Sigmoid colon (tissue), 7 donors: Measurements from ENCODE around the gene MILR1. TPM values are rescaled to one million over a fixed set of nuclear protein-coding genes. Genes with fewer than 3 reads are reported as not detected.
"Not testable (repeated sequence)": the region's sequence is repeated elsewhere in the genome, so short reads cannot be mapped to it uniquely, and the experiment has no call there.

ENCODE experiments used
- DNase-seq: peaks from one replicate; pipeline ENCODE4 v3.0.0-alpha.2; 2019
- H3K27ac ChIP-seq, 4 donors: fragments of 200-600 bp; sonication (generic); one replicate each; pipeline ENCODE4 v1.5.1; 2016 to 2019; ENCODE audit warnings: mild to moderate bottlenecking in 1 of 4
- H3K27me3 ChIP-seq, 3 donors: fragments of 200-600 bp; sonication (generic); one replicate each; pipeline ENCODE4 v1.5.1; 2019; ENCODE audit warnings: mild to moderate bottlenecking in 1 of 3
- H3K36me3 ChIP-seq, 4 donors: fragments of 200-600 bp; sonication (generic); one replicate each; pipeline ENCODE4 v1.5.1; 2016 to 2019
- H3K4me1 ChIP-seq, 4 donors: fragments of 200-600 bp; sonication (generic); one replicate each; pipeline ENCODE4 v1.5.1; 2017 to 2019
- H3K4me3 ChIP-seq, 4 donors: fragments of 200-600 bp; sonication (generic); one replicate each; pipeline ENCODE4 v1.5.1; 2017 to 2019; ENCODE audit warnings: mild to moderate bottlenecking in 2 of 4, moderate library complexity in 1 of 4
- H3K9me3 ChIP-seq, 4 donors: fragments of 200-600 bp in 3 of 4; sonication (generic) in 3 of 4; one replicate each; pipeline versions ENCODE4 v1.5.1 to v1.6.1; 2013 to 2019
- CTCF ChIP-seq, 4 experiments: fragments of 450-650 bp in 3 of 4; fragments of 200-600 bp in 1 of 4; IDR thresholded peaks; one replicate each; pipeline ENCODE4 v1.5.1; 2016 to 2019; ENCODE audit warnings: antibody characterized with exemption in 4 of 4, mild to moderate bottlenecking in 3 of 4, moderate library complexity in 2 of 4
- EP300 ChIP-seq, 4 donors: sonication (generic); formaldehyde crosslinking; IDR thresholded peaks; one replicate each; pipeline ENCODE4 v1.6.1; 2017; ENCODE audit warnings: antibody characterized with exemption in 4 of 4
- POLR2A ChIP-seq, 2 donors: fragments of 450-650 bp; IDR thresholded peaks; one replicate each; pipeline ENCODE4 v1.6.1; 2016; ENCODE audit warnings: antibody characterized with exemption in 2 of 2, mild to moderate bottlenecking in 2 of 2, moderate library complexity in 2 of 2
- POLR2AphosphoS5 ChIP-seq, 4 donors: sonication (generic); formaldehyde crosslinking; IDR thresholded peaks; one replicate each; pipeline ENCODE4 v1.6.1; 2017; ENCODE audit warnings: antibody characterized with exemption in 4 of 4
- WGBS, 2 donors: extraction: QIAGEN DNeasy Blood & Tissue Kit; methylation state at CpG; one replicate each; pipeline ENCODE4 v1.1.7; 2013; 5-methylcytosine and 5-hydroxymethylcytosine counted together
- intact Hi-C: fragments of 100-400 bp; cut with DNase I; formaldehyde crosslinking; loops from one replicate; pipeline ENCODE4 v1.15.1; 2023
- polyA plus RNA-seq, 3 donors: library from polyadenylated mRNA; stranded (reverse); fragments of 200-250 nt; gene quantifications; one replicate each; pipeline ENCODE4 v1.2.3, GENCODE V29; 2013
- total RNA-seq, 4 donors: library from RNA; depleted of rRNA; stranded (reverse); fragments of >200 nt; gene quantifications; one replicate each; pipeline ENCODE4 v1.1.0, GENCODE V29; 2016
- donor health status: healthy with polysubstance abuse.
- donor health status: Bipolar disorder and iron deficiency.
- donor health status: healthy.

Gene MILR1
- total and polyA plus RNA-seq, 7 donors = 1.8 to 7.8 (median 4.4) TPM

DNA sequence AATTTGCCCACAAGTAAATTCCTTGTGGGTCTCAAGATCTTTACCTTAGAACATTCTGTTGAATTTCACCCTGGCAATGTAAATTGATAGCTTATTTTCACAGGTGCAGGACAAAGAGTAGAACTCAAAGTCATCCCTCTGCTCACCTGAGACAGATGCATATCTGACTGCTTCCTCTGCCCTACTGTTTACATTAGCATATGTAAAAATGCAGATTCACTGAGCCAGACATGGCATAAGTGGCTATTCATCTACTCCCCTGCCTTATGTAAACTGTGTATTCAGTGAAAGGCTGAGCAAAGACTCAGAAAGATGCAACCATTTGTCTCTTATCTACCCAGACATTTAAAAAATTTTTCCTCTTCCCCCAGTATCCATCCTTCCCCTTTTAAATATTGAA lies 22.3 kb upstream of the MILR1 start:
- H3K4me1 ChIP-seq = no peaks in the 10 kb centered on the region
- no peaks in the 10 kb centered on the region for H3K9me3 ChIP-seq
- no peaks in the 10 kb centered on the region for H3K27me3 ChIP-seq
- TF ChIP-seq EP300 (IDR thresholded peaks at IDR 0.05) (no peak), POLR2A (IDR thresholded peaks at IDR 0.05) (no peak), CTCF (IDR thresholded peaks at IDR 0.05) (no peak), POLR2AphosphoS5 (IDR thresholded peaks at IDR 0.05) (no peak)
- no peak overlapping the region for H3K4me3 ChIP-seq
- H3K27ac ChIP-seq = no peak overlapping the region
- DNase-seq = no peak
- no peaks in the 10 kb centered on the region for H3K36me3 ChIP-seq
- intact Hi-C loops = loop anchor here (10.0 kb wide), 1 partner anchor 218 kb away; no protein-coding TSS in a partner anchor

GRCh38 chr17:64428406-64428805 lies 20.5 kb upstream of the MILR1 start:
- TF ChIP-seq EP300 (IDR thresholded peaks at IDR 0.05) (no peak), POLR2AphosphoS5 (IDR thresholded peaks at IDR 0.05) (no peak), CTCF (IDR thresholded peaks at IDR 0.05) (no peak), POLR2A (IDR thresholded peaks at IDR 0.05) (no peak)
- no peak overlapping the region for H3K4me3 ChIP-seq
- 76 to 87% methylated on average over 1 of the region's 1 CpG for WGBS, 2 donors
- no peak for DNase-seq
- H3K9me3 ChIP-seq = no peaks in the 10 kb centered on the region
- no peaks in the 10 kb centered on the region for H3K4me1 ChIP-seq
- intact Hi-C loops = loop anchor here (10.0 kb wide), 1 partner anchor 216 kb away; no protein-coding TSS in a partner anchor
- H3K36me3 ChIP-seq = no peaks in the 10 kb centered on the region
- H3K27me3 ChIP-seq = no peaks in the 10 kb centered on the region
- H3K27ac ChIP-seq = no peak overlapping the region

- intact Hi-C loops, H3K9me3 ChIP-seq, H3K36me3 ChIP-seq, H3K4me1 ChIP-seq, H3K27me3 ChIP-seq, H3K27ac ChIP-seq, H3K4me3 ChIP-seq, DNase-seq: not testable (repeated sequence)
- WGBS, 2 donors = 83 to 94% methylated on average over 2 of the region's 2 CpGs
These were observed 18.9 kb upstream of the MILR1 start for GRCh38 chr17:64430036-64430435.

DNA sequence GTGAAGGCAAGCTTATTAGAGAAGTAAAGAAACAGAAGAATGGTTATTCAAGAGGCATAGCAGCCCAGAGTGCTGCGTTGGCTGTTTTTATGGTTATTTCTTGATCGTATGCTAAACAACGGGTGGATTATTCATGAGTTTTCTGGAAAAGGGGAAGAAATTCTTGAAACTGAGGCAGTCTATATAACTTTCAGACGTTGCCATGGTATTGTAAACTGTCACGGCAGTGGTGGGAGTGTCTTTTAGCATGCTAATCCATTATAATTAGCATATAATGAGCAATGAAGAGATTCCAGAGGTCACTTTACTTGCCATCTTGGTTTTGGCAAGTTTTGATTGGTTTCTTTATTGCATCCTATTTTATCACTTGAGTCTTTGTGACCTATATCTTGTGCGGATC lies 17.4 kb upstream of the MILR1 start:
- no peak for TF ChIP-seq CTCF (IDR thresholded peaks at IDR 0.05)
- no peak for TF ChIP-seq POLR2AphosphoS5 (IDR thresholded peaks at IDR 0.05)
- TF ChIP-seq POLR2A (IDR thresholded peaks at IDR 0.05) = no peak
- no peak for TF ChIP-seq EP300 (IDR thresholded peaks at IDR 0.05)
- WGBS, 2 donors = 65 to 88% methylated on average over 6 of the region's 6 CpGs
- no peaks in the 10 kb centered on the region for H3K36me3 ChIP-seq
- no peak overlapping the region for H3K27ac ChIP-seq
- no peak overlapping the region for H3K4me3 ChIP-seq
- DNase-seq = no peak
- intact Hi-C loops = no loop called here
- H3K9me3 ChIP-seq = no peaks in the 10 kb centered on the region
- no peaks in the 10 kb centered on the region for H3K27me3 ChIP-seq
- no peaks in the 10 kb centered on the region for H3K4me1 ChIP-seq

GRCh38 chr17:64437944-64438525 lies 10.9 kb upstream of the MILR1 start:
- DNase-seq = no peak
- intact Hi-C loops = no loop called here
- 89 to 91% methylated on average over 5 of the region's 5 CpGs for WGBS, 2 donors
- TF ChIP-seq CTCF (IDR thresholded peaks at IDR 0.05) = no peak
- no peak for TF ChIP-seq EP300 (IDR thresholded peaks at IDR 0.05)
- no peak for TF ChIP-seq POLR2A (IDR thresholded peaks at IDR 0.05)
- TF ChIP-seq POLR2AphosphoS5 (IDR thresholded peaks at IDR 0.05) = no peak
- H3K4me1 ChIP-seq = no peaks in the 10 kb centered on the region
- H3K4me3 ChIP-seq = no peak overlapping the region
- H3K9me3 ChIP-seq = peaks cover 0 to 14% (median 3%) of the 10 kb centered on the region in 4 donors
- no peak overlapping the region for H3K27ac ChIP-seq
- H3K36me3 ChIP-seq = no peaks in the 10 kb centered on the region
- H3K27me3 ChIP-seq = no peaks in the 10 kb centered on the region

DNA sequence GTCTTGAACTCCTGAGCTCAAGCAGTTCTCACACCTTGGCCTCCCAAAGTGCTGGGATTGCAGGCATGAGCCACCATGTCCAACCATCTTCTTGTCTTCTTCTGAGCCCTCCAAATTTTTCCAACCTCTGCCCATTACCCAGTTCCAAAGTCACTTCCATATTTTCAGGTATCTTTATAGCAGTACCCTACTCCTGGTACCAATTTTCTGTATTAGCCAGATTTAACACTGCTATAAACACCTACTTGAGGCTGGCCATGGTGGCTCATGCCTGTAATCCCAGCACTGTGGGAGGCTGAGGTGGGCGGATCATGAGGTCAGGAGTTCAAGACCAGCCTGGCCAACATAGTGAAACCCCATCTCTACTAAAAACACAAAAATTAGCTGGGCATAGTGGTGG lies 9.4 kb upstream of the MILR1 start:
- intact Hi-C loops, H3K36me3 ChIP-seq, H3K27ac ChIP-seq, DNase-seq, H3K4me3 ChIP-seq, H3K27me3 ChIP-seq, H3K4me1 ChIP-seq: not testable (repeated sequence)
- H3K9me3 ChIP-seq = peaks cover 0 to 14% (median 3%) of the 10 kb centered on the region in 4 donors
- 92 to 96% methylated on average over 1 of the region's 1 CpG for WGBS, 2 donors
